Stomach (tissue), 4 donors: ENCODE measurements around the gene CNTNAP3.
"Not testable (repeated sequence)": the region's sequence is repeated elsewhere in the genome, so short reads cannot be mapped to it uniquely, and the experiment has no call there.

Experiments
- CTCF ChIP-seq, 7 experiments: fragments of 450-650 bp in 4 of 7; fragments of 200-600 bp in 3 of 7; sonication (generic) in 3 of 7; IDR thresholded peaks; one replicate each; pipeline ENCODE4 v1.5.1; 2016 to 2019; ENCODE audit warnings: antibody characterized with exemption in 7 of 7, control low read depth in 2 of 7, mild to moderate bottlenecking in 1 of 7
- POLR2A ChIP-seq, 4 donors: fragments of 450-650 bp; IDR thresholded peaks; one replicate each; pipeline ENCODE4 v1.6.1; 2016; ENCODE audit warnings: antibody characterized with exemption in 4 of 4, control low read depth in 2 of 4, mild to moderate bottlenecking in 1 of 4, moderate library complexity in 1 of 4
- POLR2AphosphoS5 ChIP-seq, 3 donors: sonication (generic); formaldehyde crosslinking; IDR thresholded peaks; one replicate each; pipeline ENCODE4 v1.6.1; 2016; ENCODE audit warnings: antibody characterized with exemption in 3 of 3

- TF ChIP-seq CTCF, POLR2A, POLR2AphosphoS5 (IDR thresholded peaks at IDR 0.05): not testable (repeated sequence)
Measured at GRCh38 chr9:39232130-39232991, 55.6 kb downstream of the CNTNAP3 start.
